ENCODE measurements around the gene SPRYD3. TPM values are rescaled to one million over a fixed set of nuclear protein-coding genes. Genes with fewer than 3 reads are reported as not detected.

The SPRYD3 gene
- total RNA-seq, 1 experiment from 2014 or later, result 47.5 TPM

DNA sequence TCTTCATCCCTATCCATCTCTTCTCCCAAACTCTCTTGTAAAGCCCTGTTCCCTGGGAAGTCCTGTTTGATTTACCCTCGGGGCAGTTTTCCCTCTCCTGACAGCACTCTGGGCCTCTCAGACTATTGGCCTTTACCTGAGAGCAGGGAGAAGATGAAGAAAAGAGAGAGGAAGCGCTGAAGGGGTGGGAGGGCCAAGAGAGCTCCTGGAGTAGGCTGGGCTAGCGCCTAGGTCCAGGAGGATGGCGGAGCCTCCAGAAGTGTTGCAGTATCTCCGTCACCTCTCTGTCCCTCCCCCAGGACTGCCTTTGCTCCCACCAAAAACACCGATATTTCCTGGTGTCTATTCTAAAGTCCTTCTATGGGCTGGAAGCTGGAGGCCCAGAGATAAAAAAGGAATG is 12.6 kb upstream of the SPRYD3 start:
- no peak overlapping the region for H3K27ac ChIP-seq (ENCODE audit: low read depth, low read length)
- ChIA-PET CTCF (interaction anchor here (2.6 kb wide), 1 partner anchor 26 kb away, joined by 7 read pairs; no protein-coding TSS in a partner anchor), POLR2A (interaction anchor here (4.1 kb wide), 1 partner anchor 12 kb away, joined by 17 read pairs; the partner anchor contains the start of gene SPRYD3), RAD21 (ENCODE audit: low non-redundant PET in 1 of 2, low total read pairs in 2 of 2, uncharacterized antibody in 2 of 2, unreplicated experiment in 2 of 2) (no interaction called here)
- H3K9ac ChIP-seq (ENCODE audit: low read length), result no peak overlapping the region
- H3K27me3 ChIP-seq (ENCODE audit: insufficient read depth, low read length), result no peaks in the 10 kb centered on the region
- ATAC-seq (no peak), DNase-seq (ENCODE audit: low read depth, low spot score) (no peak)
- H4K20me1 ChIP-seq (ENCODE audit: insufficient read depth), result no peaks in the 10 kb centered on the region
- H3K36me3 ChIP-seq (ENCODE audit: control insufficient read depth in 1 of 2, insufficient read depth in 2 of 2, low read length in 2 of 2), result no peaks in the 10 kb centered on the region
- H2AFZ ChIP-seq (ENCODE audit: low read depth, low read length, poor library complexity, severe bottlenecking), result no peak overlapping the region
- no peaks in the 10 kb centered on the region for H3K9me3 ChIP-seq (ENCODE audit: control insufficient read depth in 1 of 2, insufficient read depth in 1 of 2, low read depth in 1 of 2, low read length in 2 of 2)
- intact Hi-C loops (cut with micrococcal nuclease), result no loop called here
- peaks cover 25 to 33% of the 10 kb centered on the region in 2 experiments for H3K4me1 ChIP-seq (ENCODE audit: control insufficient read depth in 1 of 2, insufficient read depth in 2 of 2, low read length in 2 of 2)
- TF ChIP-seq ZNF274 (IDR thresholded peaks at IDR 0.05; ENCODE audit: low read depth, low read length) (no peak), FOSL1 (IDR thresholded peaks at IDR 0.05; ENCODE audit: low read depth) (no peak), RAD21 (IDR thresholded peaks at IDR 0.05; ENCODE audit: low read depth) (no peak), SP1 (IDR thresholded peaks at IDR 0.05; ENCODE audit: low read depth) (no peak), SRF (IDR thresholded peaks at IDR 0.05; ENCODE audit: low read depth) (no peak), EZH2 (IDR thresholded peaks at IDR 0.05) (no peak), EZH2phosphoT487 (IDR thresholded peaks at IDR 0.05; ENCODE audit: borderline replicate concordance) (no peak), POLR2A (IDR thresholded peaks at IDR 0.05; ENCODE audit: borderline replicate concordance, extremely low read depth, insufficient read depth, insufficient read length) (no peak)
- no peaks in the 10 kb centered on the region; the same call in 1 of the 2 replicates for H3K9me2 ChIP-seq (ENCODE audit: insufficient read depth)
- BruUV-seq (replicated peaks), result no TSS peak
- H3K4me3 ChIP-seq (replicated peaks in 1 of 2; ENCODE audit: low read depth in 1 of 2, low read length in 2 of 2), result no peak overlapping the region
- no peak overlapping the region for H3K4me2 ChIP-seq (ENCODE audit: low read length)
- no peaks in the 10 kb centered on the region for H3K79me2 ChIP-seq (ENCODE audit: insufficient read depth, low read length)

GRCh38 chr12:53090554-53090953 is 11.4 kb upstream of the SPRYD3 start:
- no peak for TF ChIP-seq FOSL1 (IDR thresholded peaks at IDR 0.05; ENCODE audit: low read depth)
- no peak for TF ChIP-seq JUND (IDR thresholded peaks at IDR 0.05)
- no peak for TF ChIP-seq CEBPB (IDR thresholded peaks at IDR 0.05; ENCODE audit: low read depth)
- TF ChIP-seq, protein P1, sequence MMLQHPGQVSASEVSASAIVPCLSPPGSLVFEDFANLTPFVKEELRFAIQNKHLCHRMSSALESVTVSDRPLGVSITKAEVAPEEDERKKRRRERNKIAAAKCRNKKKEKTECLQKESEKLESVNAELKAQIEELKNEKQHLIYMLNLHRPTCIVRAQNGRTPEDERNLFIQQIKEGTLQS (IDR thresholded peaks at IDR 0.05), result no peak
- TF ChIP-seq ZFX (IDR thresholded peaks at IDR 0.05), result no peak
- no peak for TF ChIP-seq POLR2AphosphoS5 (IDR thresholded peaks at IDR 0.05; ENCODE audit: low read depth, low read length)
- TF ChIP-seq YY1 (IDR thresholded peaks at IDR 0.05; ENCODE audit: extremely low read depth, insufficient replicate concordance, low read depth, low read length), result no peak
- TF ChIP-seq, protein P2, sequence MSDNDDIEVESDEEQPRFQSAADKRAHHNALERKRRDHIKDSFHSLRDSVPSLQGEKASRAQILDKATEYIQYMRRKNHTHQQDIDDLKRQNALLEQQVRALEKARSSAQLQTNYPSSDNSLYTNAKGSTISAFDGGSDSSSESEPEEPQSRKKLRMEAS (IDR thresholded peaks at IDR 0.05), result no peak
- TF ChIP-seq EZH2 (IDR thresholded peaks at IDR 0.05), result no peak
- no peak for TF ChIP-seq SP1 (IDR thresholded peaks at IDR 0.05; ENCODE audit: low read depth)
- TF ChIP-seq EZH2phosphoT487 (IDR thresholded peaks at IDR 0.05; ENCODE audit: borderline replicate concordance), result no peak
- no peak for TF ChIP-seq TCF7L2 (IDR thresholded peaks at IDR 0.05; ENCODE audit: borderline replicate concordance, extremely low read depth, insufficient read depth, insufficient read length)
- no peak for TF ChIP-seq SIN3A (IDR thresholded peaks at IDR 0.05; ENCODE audit: low read depth)
- TF ChIP-seq RAD21 (IDR thresholded peaks at IDR 0.05; ENCODE audit: low read depth), result no peak
- TF ChIP-seq ELF1 (IDR thresholded peaks at IDR 0.05; ENCODE audit: borderline replicate concordance, low read depth), result no peak
- TF ChIP-seq CBX3 (IDR thresholded peaks at IDR 0.05; ENCODE audit: low read depth), result no peak
- TF ChIP-seq, protein P3, sequence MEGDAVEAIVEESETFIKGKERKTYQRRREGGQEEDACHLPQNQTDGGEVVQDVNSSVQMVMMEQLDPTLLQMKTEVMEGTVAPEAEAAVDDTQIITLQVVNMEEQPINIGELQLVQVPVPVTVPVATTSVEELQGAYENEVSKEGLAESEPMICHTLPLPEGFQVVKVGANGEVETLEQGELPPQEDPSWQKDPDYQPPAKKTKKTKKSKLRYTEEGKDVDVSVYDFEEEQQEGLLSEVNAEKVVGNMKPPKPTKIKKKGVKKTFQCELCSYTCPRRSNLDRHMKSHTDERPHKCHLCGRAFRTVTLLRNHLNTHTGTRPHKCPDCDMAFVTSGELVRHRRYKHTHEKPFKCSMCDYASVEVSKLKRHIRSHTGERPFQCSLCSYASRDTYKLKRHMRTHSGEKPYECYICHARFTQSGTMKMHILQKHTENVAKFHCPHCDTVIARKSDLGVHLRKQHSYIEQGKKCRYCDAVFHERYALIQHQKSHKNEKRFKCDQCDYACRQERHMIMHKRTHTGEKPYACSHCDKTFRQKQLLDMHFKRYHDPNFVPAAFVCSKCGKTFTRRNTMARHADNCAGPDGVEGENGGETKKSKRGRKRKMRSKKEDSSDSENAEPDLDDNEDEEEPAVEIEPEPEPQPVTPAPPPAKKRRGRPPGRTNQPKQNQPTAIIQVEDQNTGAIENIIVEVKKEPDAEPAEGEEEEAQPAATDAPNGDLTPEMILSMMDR (IDR thresholded peaks at IDR 0.05 in 2 of 3, conservative IDR thresholded peaks at IDR 0.05 in 1 of 3; ENCODE audit: borderline replicate concordance in 1 of 3, insufficient read depth in 1 of 3, low read depth in 2 of 3, low read length in 2 of 3), result no peak
- TF ChIP-seq POLR2A (IDR thresholded peaks at IDR 0.05; ENCODE audit: borderline replicate concordance, extremely low read depth, insufficient read depth, insufficient read length), result no peak
- no peak overlapping the region for H2AFZ ChIP-seq (ENCODE audit: low read depth, low read length, poor library complexity, severe bottlenecking)

More at GRCh38 chr12:53090554-53090953, 11.4 kb upstream of the SPRYD3 start:
- H3K9me3 ChIP-seq (ENCODE audit: control insufficient read depth in 1 of 2, insufficient read depth in 1 of 2, low read depth in 1 of 2, low read length in 2 of 2), result no peaks in the 10 kb centered on the region
- no peak overlapping the region for H3K9ac ChIP-seq (ENCODE audit: low read length)
- POLR2A ChIA-PET, result interaction anchor here (1.3 kb wide), 1 partner anchor 11 kb away, joined by 5 read pairs; the partner anchor contains the start of gene SPRYD3
- H3K4me2 ChIP-seq (ENCODE audit: low read length), result no peak overlapping the region
- RAD21 ChIA-PET (ENCODE audit: low non-redundant PET in 1 of 2, low total read pairs in 2 of 2, uncharacterized antibody in 2 of 2, unreplicated experiment in 2 of 2), result no interaction called here
- ATAC-seq, result no peak
- H3K27ac ChIP-seq (ENCODE audit: low read depth, low read length), result no peak overlapping the region
- DNase-seq (ENCODE audit: low read depth, low spot score), result no peak
- CTCF ChIA-PET, result no interaction called here
- no peaks in the 10 kb centered on the region for H3K27me3 ChIP-seq (ENCODE audit: insufficient read depth, low read length)
- H3K4me3 ChIP-seq (replicated peaks in 1 of 2; ENCODE audit: low read depth in 1 of 2, low read length in 2 of 2), result no peak overlapping the region
- H3K4me1 ChIP-seq (ENCODE audit: control insufficient read depth in 1 of 2, insufficient read depth in 2 of 2, low read length in 2 of 2), result peaks cover 15 to 22% of the 10 kb centered on the region in 2 experiments
- no peaks in the 10 kb centered on the region for H4K20me1 ChIP-seq (ENCODE audit: insufficient read depth)
- no peaks in the 10 kb centered on the region for H3K36me3 ChIP-seq (ENCODE audit: control insufficient read depth in 1 of 2, insufficient read depth in 2 of 2, low read length in 2 of 2)
- no peaks in the 10 kb centered on the region; the same call in 1 of the 2 replicates for H3K9me2 ChIP-seq (ENCODE audit: insufficient read depth)
- no TSS peak for BruUV-seq (replicated peaks)
- intact Hi-C loops (cut with micrococcal nuclease), result no loop called here
- H3K79me2 ChIP-seq (ENCODE audit: insufficient read depth, low read length), result no peaks in the 10 kb centered on the region
